Hypothalamus (tissue), 51 donors: ENCODE data around the gene ACVR2A.

ENCODE experiments used
- DNase-seq, 51 donors: peaks; one replicate each; lab custom pipeline; 2025; lab: John Stamatoyannopoulos, UW

The ACVR2A gene

DNA sequence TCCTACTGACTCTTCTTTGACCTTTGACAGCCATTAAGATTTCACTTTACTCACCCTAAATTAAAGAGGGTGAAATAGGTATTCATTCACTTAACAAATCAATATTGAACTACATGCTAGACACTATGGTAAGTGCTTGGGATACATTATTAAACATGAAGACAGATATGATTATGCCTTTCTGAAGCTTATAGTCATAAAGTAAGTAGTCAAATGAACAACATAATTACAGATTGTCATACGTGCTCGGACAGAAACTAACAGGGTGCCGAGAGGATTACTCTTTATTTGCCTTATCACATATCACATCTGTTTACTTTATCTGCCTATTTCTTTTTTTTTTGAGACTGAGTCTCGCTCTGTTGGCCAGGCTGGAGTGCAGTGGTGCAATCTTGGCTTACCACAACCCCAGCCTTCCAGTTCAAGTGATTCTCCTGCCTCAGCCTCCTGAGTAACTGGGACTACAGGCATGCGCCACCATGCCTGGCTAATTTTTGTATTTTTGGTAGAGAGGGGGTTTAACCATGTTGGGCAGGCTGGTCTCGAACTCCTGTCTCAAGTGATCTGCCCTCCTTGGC is 9.8 kb downstream of the ACVR2A start:
- DNase-seq = no peak

DNA sequence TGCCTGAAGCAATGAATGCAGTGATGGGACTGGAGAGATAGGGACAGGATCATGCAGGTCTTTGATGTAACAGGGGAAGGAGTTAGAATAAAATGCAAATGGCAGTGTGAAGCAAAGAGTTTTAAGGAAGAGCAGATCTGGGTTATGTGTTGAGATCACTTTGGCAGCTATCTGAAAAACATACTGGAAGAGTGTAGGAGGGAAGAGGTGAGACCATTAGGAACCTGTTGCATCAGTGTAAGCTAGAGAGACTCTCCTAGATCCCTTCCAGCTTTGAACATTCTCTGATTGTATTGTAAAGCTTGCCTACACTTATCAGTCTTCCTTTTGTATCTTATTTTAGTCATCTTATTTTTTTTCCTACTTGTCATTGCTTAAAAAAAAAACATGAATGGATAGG is 10.5 kb downstream of the ACVR2A start:
- no peak for DNase-seq

DNA sequence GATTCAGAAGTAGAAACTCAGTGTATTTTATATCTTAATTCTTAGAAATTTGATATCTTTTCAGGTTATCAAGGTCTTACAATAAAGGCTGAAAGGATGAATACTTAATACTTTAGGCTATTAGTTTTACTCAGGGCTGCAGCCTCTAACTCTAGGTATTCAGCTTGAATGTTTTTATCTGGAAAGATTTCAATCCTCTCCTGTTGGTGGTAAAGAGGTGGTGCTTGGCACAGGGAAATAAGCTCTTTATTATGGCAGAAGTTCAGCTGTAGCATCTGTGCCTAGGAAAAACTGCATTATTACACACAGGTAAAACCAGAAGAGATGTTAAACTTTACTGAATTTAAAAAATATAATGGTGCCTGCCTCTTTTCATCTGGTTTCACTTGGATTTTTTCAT is 11.1 kb downstream of the ACVR2A start:
- no peak for DNase-seq

DNA sequence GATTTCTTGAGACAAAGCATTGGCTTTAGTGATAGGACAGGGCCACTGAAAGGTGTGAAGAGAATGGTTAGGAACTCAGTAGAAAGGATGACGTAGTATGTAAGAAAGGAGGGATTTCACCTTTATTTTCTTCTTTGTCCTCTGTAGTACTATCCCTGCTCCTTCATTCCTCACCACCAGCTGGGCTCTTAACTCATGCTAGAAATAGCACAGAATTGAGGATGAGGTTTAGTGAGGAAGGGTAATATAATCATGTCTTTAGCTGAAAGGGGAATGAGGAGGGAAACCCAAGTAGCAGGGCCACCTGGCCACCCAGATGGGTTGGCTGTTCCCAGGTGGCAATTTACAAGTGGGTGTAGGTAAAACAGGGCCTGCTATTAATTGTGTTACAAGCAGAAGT is 15.2 kb downstream of the ACVR2A start:
- no peak for DNase-seq

DNA sequence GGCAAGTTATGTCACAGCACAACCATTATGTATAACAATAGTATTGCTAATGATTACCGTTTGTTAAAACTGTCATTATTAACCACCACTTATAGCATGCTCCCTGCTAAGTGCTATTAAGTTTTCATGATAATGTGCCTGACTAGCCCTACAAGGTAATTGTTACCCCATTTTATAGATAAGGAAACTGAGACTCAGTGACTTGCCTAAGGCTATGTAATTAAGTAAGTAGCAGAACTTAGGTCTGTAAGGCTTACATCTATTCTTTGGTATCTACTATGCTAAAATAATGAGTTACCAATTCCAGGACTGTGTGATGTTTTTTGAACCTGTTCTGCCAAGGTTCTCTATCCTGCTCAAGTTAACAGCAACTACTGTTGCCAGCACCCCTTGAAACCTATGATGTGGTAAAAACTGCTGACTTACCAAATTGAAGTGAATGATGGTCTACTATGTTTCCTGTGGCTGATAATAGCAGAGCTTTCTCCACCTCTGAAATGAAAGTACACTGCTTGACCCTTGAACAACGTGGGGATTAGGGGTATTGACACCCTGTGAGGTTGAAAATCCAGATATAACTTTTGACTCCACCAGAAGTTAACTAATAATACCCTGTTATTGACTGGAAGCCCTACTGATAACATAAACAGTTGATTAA is 18.2 kb downstream of the ACVR2A start:
- no peak for DNase-seq

DNA sequence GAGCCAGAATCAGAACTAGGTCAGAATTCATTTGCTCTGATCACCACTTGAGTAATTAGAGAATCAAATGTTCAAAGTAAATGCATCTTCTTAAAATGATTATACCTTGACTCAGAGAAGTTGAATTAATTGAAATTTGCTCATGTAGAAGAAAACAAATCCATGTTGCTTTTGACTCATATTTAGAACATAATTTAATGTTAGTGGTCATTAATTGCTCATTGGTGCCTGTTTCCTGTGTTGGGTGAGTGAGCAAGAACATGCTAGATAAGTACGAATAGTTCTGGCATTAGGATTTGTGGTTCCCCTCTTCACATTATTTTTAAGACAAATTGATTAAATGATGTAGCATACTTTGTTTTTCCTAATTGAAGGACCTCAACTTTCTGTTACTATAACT is 19.0 kb downstream of the ACVR2A start:
- DNase-seq = no peak

DNA sequence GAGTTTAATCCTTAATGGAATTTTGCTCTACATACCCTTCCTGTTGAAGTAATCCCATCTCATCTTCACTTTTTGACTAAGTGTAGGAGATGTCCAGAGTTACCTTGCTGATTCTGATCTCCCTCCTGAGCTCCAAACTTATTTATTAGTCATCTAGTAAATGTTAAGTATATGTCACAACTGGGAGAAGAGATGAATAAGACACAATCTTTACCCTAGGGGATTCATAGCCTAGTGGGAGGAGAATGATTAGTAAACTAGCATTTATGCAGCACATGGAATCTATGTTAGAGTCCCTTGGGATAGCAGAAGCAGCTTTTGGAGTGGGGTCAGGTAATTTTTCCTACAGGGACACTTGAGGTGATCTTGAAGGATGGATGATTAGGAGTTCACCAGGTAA is 20.7 kb downstream of the ACVR2A start:
- no peak for DNase-seq

DNA sequence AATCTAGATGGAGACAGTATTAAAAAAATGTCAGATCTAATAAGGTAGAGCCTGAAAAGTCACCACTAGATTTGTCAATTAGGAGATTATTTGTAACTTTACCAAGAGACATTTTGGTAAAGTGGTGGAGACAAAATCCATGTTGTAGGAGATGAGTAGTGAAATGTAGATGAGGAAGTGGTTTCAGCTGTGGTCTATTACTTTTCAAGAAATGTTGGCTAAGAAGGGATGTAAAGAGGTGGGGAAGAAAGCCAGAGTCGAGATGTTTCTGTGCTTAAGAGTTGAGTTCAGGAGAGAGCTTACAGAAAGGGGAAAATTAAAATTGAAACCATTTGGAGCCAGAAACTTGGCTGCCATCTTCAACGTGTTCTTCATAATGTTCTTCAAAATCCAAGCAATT is 22.2 kb downstream of the ACVR2A start:
- DNase-seq = no peak

DNA sequence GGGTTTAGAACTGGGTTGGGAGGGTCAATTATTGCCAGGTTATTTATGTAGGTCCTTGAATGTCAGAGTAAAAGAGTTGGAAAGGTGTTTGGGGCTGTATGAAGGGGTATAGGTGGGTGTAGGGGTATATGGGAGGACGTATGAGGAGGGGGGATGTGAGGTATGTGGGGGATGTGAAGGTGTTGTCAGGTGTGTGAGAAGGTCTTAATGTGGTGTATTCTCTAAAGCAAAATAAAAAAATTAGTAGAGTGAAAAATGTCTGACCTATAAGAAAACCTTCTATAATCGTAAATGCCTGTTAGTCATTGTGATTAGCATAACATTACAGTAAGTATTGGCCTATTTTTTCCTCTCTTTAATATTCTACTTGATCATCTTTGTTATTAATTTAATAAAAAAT is 25.1 kb downstream of the ACVR2A start:
- DNase-seq = no peak

DNA sequence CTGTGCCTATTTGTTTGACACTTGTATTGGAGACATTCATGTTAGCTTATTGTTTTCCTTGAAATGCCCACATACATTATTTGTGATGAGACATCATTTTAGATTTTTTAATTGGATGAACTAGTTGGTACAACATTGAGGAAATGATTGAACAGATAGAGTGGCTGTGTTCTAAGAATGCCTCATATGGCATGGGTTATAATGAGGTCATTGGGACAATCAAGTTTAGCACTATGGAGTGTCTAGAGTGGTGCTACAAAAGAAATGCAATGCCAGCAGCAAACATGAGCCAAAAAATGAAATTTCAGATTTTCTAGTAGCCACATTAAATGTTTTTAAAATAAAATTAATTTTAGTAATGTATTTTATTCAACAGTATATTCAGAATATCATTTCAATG is 28.1 kb downstream of the ACVR2A start:
- DNase-seq = no peak

DNA sequence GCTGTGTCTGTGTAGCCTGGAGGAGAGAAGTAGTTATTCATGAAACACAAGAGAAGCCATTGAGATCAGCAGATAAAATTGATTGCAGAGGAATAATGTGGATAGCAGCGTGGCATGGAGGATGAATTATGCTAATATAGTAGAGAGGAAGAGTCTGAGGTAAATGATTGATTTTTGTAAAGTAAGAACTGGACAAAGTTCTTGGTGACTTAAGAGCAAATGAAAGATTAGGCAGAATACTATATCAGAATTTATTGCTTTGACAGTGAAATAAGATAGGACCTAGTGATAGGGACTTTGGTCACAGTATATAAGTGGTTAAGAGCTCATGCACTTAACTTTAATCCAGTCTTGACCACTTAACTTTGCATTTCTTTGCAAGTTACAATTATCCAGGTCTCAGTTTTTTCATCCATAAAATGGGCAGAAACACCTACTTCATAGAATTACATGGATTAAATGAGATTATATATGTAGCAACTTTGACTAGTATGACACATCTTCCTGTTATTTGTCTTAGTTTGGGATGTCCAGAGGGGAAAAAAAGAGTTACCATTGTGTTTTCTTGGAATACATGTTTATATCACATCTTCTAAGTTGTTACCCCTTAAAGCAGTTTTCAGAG is 29.1 kb downstream of the ACVR2A start:
- DNase-seq = no peak

DNA sequence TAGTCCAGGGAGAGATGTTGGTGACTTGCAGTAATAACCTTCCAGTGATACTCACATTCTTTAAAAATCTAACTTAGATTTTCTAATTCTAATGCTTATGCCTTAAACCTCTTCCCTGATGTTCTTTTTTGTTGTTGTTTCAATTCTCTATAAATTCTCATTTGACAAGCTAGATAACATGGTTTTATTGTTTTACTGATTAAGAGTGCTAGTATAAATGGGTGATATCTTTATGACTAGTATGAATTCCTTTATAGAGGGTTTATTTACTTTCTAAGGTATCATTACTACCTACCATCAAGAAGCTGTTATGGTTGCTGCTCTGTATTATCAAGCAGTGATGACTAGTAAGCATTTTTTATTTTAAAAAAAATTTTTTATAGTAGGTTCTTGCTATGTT is 35.0 kb downstream of the ACVR2A start:
- no peak for DNase-seq

DNA sequence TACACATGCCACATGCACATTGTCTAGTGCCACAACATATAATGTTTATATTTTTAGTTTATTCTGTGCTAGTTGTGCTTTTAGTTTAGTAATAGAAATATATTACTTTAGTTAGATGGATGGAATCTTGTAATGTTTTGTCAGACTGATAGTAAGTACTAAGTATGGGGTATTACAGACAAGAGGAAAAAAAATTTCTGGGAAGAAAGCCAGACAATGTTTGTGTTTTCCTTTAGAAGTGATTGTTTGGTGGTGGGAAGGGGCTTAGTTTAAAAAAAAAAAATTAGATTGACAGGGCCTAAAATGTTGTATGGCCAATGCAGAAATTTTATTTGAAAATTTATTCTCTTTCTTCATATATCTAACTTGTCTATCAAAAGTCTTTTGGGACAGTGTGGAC is 37.8 kb downstream of the ACVR2A start:
- DNase-seq = no peak

DNA sequence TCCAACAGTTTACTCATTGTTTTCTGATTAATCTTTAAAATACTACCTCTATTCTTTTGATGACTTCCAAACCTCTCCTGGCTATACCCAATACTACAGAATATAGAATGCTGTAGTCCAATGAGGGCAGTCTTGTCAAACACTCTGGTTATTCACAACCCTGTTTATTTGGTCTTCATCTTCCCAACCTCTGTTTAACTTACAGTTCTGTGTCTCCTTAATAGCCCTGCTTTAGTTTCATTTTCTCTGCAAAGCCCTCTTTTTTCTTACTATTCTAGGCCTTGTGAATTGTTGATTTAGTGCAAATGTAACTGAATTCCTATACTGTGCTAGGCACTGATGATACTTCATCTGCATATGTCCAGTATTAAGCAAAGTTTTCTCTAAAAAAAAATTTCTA is 40.0 kb downstream of the ACVR2A start:
- no peak for DNase-seq

DNA sequence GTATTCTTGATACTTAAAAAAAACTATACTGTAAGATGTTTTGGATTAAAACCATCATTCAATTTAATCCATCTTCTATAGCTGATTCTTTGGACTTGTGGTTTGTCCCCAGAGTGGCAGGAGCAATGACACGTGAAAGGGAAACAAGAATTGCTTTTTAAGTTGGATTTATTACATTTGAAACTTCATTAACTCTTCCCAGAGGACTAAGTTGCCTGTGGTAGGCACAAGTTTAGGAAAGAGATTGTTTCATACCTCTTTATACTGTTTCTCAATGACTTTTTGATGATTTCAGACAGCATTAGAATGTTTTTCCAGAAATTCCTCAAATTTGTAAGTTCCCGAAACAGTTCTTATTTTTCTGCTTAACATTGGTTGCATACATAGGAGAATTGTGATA is 41.3 kb downstream of the ACVR2A start:
- DNase-seq = no peak

DNA sequence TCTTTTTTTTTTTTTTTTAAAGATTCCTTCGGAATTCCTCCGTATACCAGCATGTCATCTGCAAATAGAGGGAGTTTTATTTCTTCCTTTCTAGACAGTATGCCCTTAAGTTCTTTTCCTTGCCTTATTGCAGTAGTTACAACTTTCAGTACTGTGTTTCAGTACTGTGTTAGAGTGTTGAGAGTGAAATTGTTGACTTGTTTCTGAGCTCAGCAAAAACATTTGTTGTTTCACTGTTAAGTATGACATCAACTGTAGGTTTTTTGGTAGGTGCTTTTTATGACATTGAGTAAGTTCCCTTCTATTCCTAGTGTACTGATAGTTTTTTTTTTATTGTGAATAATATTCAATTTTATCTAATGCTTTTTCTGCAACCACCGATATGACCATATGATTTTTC is 43.9 kb downstream of the ACVR2A start:
- DNase-seq = no peak

DNA sequence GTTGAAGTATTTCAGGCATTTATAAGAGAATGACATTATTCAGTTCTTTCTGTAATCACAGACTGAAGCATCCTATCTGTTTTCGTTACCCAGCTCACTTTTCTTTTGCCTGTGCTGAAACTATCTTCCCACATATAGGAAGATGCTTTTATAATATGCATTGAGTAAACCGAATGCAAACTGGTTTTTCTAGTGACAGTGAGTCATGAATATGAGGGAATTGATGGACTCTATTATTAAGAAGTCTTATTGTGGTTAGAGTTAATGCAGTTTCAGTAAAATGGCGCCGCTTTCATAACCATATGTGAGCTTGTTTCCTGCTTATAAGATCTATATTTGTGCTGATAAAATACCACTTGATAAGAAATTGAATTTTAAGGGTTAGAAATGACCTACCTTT is 59.2 kb downstream of the ACVR2A start:
- DNase-seq = no peak

DNA sequence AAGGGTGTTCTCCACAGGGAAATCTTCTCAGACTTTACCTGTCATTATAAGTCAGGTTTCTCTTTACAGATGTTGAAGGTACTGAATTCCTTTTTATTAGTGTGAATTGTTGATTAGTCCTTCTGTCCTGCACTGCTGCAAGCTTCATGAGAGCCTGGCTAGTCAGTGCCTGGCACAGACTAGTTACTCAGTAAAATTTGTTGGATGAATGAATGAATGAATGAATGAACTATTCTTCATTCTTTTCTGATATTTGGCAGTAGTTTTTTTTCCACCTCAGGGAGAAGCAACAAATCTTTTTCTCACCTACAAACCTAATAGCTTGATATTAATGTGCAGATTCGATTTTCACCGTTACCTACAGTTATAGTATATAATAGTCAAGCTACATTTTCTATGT is 64.3 kb downstream of the ACVR2A start:
- no peak for DNase-seq

DNA sequence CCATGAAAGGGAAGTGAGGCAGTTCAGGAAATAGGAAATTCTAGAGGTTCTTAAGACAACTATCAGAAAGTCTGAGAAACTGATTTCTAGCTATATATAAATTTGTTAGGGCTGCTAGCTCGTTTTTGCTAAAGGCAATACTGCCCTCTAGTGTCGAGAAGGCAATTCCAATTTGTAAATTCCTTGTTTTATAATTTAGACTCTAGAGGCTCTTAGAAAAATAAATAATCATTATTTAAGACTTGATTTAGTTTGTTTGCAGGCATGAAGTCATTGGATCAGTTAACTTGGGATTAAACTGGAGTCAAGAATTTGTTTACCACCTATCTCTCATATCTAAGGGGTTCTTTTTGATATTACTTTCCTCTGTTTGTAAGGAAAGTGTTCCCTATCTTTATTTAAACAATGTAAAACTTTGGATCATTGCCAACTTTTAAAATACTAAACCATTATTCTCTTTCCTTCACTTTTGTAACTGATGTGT is 66.2 kb downstream of the ACVR2A start:
- peak in 4 of 51 donors; percentile 0 to 70 (median 27) for DNase-seq

DNA sequence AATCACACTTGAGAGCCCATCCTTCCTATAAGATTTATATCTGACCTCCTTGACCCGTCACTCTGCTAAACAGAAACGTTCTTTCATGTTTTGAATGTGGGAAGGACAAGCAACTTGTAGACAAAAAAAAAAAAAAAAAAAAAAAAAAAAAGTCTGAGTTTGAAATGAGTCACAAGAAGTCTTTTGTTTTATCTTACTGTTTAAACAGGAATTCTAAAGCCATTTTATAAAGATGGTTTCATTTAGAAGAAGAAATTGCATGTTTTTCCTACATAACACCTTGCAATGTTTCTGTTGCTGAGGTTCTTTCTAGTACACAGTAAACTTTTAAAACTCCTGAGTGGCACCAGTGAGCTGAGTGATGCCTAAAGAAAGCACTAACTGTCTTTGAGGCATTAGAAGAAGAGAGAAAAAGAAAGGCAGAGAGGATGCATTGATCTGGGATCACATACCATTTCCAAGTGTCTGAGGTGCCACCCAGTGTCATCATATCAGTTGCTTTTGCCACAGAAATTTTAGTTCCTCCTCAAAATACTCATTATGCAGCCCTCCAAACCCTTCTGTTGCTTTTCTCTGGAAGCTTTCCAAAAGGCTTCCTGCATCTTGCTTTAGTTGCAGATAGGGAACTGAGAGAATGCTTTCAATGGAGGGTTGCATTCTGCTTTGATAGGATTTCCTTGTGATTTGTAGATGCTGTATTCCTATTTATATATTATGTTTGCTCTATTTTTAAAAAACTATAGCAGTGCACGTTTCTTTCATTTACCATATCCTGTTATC is 69.1 kb downstream of the ACVR2A start:
- DNase-seq = peak in 2 of 51 donors; percentile 1 to 28

DNA sequence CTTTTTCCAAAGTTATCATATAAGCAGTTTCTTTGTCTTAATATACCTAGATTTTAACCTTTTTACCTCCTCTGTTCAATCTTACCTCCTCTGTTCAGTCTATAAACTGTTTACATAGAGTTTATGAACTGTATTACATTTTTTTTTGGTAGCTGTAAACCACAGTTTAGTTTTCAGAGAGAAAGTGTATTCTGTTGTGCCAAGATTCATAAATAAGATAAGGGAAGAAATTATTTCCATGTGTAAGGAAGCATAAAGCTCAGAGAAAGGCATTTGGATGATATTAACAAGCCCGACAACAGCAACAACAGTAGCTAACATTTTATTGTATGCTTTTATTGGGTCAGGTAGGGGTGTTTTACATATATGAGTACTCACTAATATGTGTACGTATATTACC is 71.2 kb downstream of the ACVR2A start:
- DNase-seq = no peak

DNA sequence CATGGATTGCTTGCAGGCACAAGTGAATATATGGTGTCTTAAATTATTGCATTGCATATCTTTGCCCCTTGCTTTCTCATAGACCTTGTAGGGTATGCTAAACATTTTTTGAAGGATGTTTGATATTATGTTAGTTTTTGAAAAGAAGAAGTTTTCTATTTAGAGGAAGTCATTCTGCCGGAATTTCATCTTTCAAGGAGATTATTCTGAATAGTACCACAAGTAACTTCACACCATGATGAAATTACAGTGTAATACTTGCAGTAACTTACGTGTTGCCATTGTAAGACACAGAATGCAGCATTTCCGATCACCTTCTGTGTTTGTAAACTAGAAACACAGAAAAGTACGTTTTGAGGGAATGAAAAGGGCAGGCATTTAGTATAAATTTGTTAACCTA is 71.9 kb downstream of the ACVR2A start:
- no peak for DNase-seq
